A673 (cell line): ENCODE results near the gene ESR2. TPM values are rescaled to one million over a fixed set of nuclear protein-coding genes. Genes with fewer than 3 reads are reported as not detected.

ENCODE experiments used
- BruUV-seq: library from RNA; stranded (reverse); fragments of 400-500 nt; replicated peaks from 2 replicates; lab custom pipeline; 2021; lab: Mats Ljungman, UMichigan
- CTCF ChIA-PET: fragments of 300-600 bp; sonication (Branson Sonifier 250); formaldehyde crosslinking; loops from one replicate; lab custom pipeline; 2022; ENCODE audit warnings: antibody characterized with exemption; lab: Charles Lee
- POLR2A ChIA-PET: fragments of 300-600 bp; sonication (Branson Sonifier 250); formaldehyde crosslinking; loops from one replicate; lab custom pipeline; 2022; ENCODE audit warnings: antibody characterized with exemption; ENCODE audit not compliant: low non-redundant PET; lab: Charles Lee
- DNase-seq: peaks from one replicate; pipeline ENCODE4 v3.0.0-alpha.2; 2015; ENCODE audit warnings: low spot score
- H3K27ac ChIP-seq: fragments of 200-600 bp; sonication (generic); 2 replicates; pipeline ENCODE4 v1.5.1; 2016; ENCODE audit warnings: mixed run types, low read depth, mild to moderate bottlenecking, mixed read lengths, antibody characterized with exemption, low read length; ENCODE audit not compliant: poor library complexity, severe bottlenecking
- H3K27me3 ChIP-seq: fragments of 200-600 bp; sonication (generic); replicated peaks from 2 replicates; pipeline ENCODE4 v1.6.1; 2017; ENCODE audit warnings: mixed run types, low read depth, mild to moderate bottlenecking, mixed read lengths, antibody characterized with exemption, low read length; ENCODE audit not compliant: insufficient read depth, poor library complexity
- H3K36me3 ChIP-seq: fragments of 200-600 bp; sonication (generic); 2 replicates; pipeline ENCODE4 v1.6.1; 2016; ENCODE audit warnings: mixed run types, mild to moderate bottlenecking, mixed read lengths, antibody characterized with exemption, low read length; ENCODE audit not compliant: insufficient read depth, poor library complexity, severe bottlenecking
- H3K4me1 ChIP-seq: fragments of 200-600 bp; sonication (generic); 2 replicates; pipeline ENCODE4 v1.6.1; 2017; ENCODE audit warnings: mixed run types, mild to moderate bottlenecking, mixed read lengths, antibody characterized with exemption, low read length; ENCODE audit not compliant: insufficient read depth, poor library complexity, severe bottlenecking
- H3K4me3 ChIP-seq: fragments of 200-600 bp; sonication (generic); 2 replicates; pipeline ENCODE4 v1.5.1; 2016; ENCODE audit warnings: low read depth, mixed run types, mild to moderate bottlenecking, mixed read lengths, low read length; ENCODE audit not compliant: poor library complexity, severe bottlenecking
- H3K9me3 ChIP-seq: fragments of 200-600 bp; sonication (generic); 2 replicates; pipeline ENCODE4 v1.6.1; 2016; ENCODE audit warnings: mixed run types, low read depth, mild to moderate bottlenecking, mixed read lengths, antibody characterized with exemption, low read length; ENCODE audit not compliant: poor library complexity, severe bottlenecking
- CTCF ChIP-seq: fragments of 300-800, 200-600 bp; sonication (generic); conservative IDR thresholded peaks from 2 replicates; pipeline ENCODE4 v1.5.1; 2017; ENCODE audit warnings: low read depth, mild to moderate bottlenecking, antibody characterized with exemption, low read length, moderate library complexity, mixed read lengths
- EZH2 ChIP-seq: fragments of 200-600 bp; sonication (generic); IDR thresholded peaks from 2 replicates; pipeline ENCODE4 v1.6.1; 2017; ENCODE audit warnings: borderline replicate concordance, low read depth, mild to moderate bottlenecking, mixed read lengths, antibody characterized with exemption, low read length; ENCODE audit not compliant: poor library complexity, severe bottlenecking
- intact Hi-C: fragments of 100-400 bp; cut with micrococcal nuclease; formaldehyde crosslinking; loops from one replicate; pipeline ENCODE4 v1.10.0; 2022; ENCODE audit not compliant: unreplicated experiment
- total RNA-seq: library from RNA; stranded (reverse); gene quantifications from 2 replicates; pipeline ENCODE4 v1.2.3, GENCODE V29; 2021

The ESR2 gene
- total RNA-seq, 1 experiment from 2014 or later = 0.71 TPM

DNA sequence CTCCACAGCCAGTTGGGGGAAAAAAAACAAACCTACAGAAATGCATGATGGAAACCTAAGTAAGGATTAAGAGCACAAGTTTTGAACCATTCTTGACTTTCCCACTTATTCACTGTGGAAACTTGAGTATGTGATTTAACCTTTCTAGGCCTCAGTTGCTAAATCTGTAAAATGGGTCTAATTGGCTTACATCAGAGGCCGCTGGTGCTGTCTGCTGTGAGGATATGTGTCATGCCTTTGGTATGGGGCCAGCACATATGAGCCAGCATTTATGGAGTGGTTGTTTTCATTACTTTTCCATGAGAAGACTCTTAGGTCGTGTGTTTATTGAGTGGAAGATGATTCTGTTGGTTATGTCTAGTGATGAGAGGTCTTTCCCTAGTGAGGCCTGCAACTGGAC, 102.4 kb downstream of the ESR2 start:
- intact Hi-C loops = no loop called here
- H3K4me1 ChIP-seq = no peaks in the 10 kb centered on the region
- H3K36me3 ChIP-seq = no peaks in the 10 kb centered on the region
- no peak for DNase-seq
- H3K9me3 ChIP-seq = no peaks in the 10 kb centered on the region
- ChIA-PET CTCF (no interaction called here), POLR2A (no interaction called here)
- BruUV-seq = no TSS peak
- H3K27ac ChIP-seq = no peak overlapping the region
- H3K4me3 ChIP-seq = no peak overlapping the region
- TF ChIP-seq CTCF = no peak
- no peak for TF ChIP-seq EZH2
- no peaks in the 10 kb centered on the region for H3K27me3 ChIP-seq

DNA sequence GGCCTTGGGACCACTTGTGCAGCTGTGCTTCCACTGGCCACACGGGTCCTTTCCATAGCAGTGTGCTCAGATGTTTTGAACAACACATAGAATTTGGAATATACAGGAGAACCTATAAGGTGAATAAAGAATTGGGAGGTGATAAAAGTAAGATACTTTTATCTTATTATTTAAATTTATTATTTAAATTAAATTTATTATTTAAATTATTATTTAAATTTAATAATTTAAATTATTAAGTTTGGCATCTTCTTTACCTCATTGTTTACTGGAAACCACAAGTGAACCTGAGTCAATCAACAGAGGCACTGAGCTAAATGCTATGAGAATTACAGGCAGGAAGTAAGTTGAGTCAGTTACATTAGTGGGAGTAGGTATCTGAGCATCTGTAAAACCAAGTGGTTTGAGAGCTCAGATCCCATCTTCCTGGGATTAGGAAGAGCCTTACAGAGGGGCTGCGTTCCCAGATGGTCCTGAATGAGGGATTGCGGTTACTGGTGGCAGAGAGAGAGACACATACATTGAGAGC, 103.1 kb downstream of the ESR2 start:
- Histone ChIP-seq H3K27ac (no peak overlapping the region), H3K4me1 (peaks cover 5% of the 10 kb centered on the region), H3K36me3 (no peaks in the 10 kb centered on the region), H3K9me3 (no peaks in the 10 kb centered on the region), H3K4me3 (no peak overlapping the region), H3K27me3 (no peaks in the 10 kb centered on the region)
- CTCF ChIA-PET = no interaction called here
- intact Hi-C loops = no loop called here
- no peak for DNase-seq
- no TSS peak for BruUV-seq
- no peak for TF ChIP-seq CTCF
- no peak for TF ChIP-seq EZH2
- POLR2A ChIA-PET = no interaction called here

GRCh38 chr14:64187331-64187730, 106.8 kb downstream of the ESR2 start:
- no peaks in the 10 kb centered on the region for H3K36me3 ChIP-seq
- intact Hi-C loops = no loop called here
- TF ChIP-seq EZH2 (no peak), CTCF (no peak)
- no peak overlapping the region for H3K27ac ChIP-seq
- no peak for DNase-seq
- H3K4me1 ChIP-seq = peaks cover 8% of the 10 kb centered on the region
- H3K27me3 ChIP-seq = no peaks in the 10 kb centered on the region
- no peaks in the 10 kb centered on the region for H3K9me3 ChIP-seq
- no peak overlapping the region for H3K4me3 ChIP-seq
- POLR2A ChIA-PET = no interaction called here
- CTCF ChIA-PET = no interaction called here
- no TSS peak for BruUV-seq
